Astrocyte (in vitro differentiated cells and primary cell): ENCODE measurements around the gene DDX1.

Experiments used
- CTCF ChIP-seq: IDR thresholded peaks from 2 replicates; pipeline ENCODE4 v1.5.1; 2011; ENCODE audit warnings: low read depth, mild to moderate bottlenecking, inconsistent platforms, low read length, moderate library complexity; ENCODE audit not compliant: insufficient read depth
- EZH2 ChIP-seq: IDR thresholded peaks from 2 replicates; pipeline ENCODE4 v1.6.1; 2012; ENCODE audit warnings: mild to moderate bottlenecking, low read length, inconsistent platforms; ENCODE audit not compliant: insufficient read depth

- TF ChIP-seq CTCF (no peak), EZH2 (no peak)
These were observed 26.3 kb upstream of the DDX1 start for GRCh38 chr2:15565392-15565791.
